H1 (cell line): Measurements from ENCODE around the gene CCDC127. TPM values are rescaled to one million over a fixed set of nuclear protein-coding genes. Genes with fewer than 3 reads are reported as not detected.

Experiments
- CTCF ChIA-PET: fragments of 300-600 bp; sonication (Branson Sonifier 250); formaldehyde crosslinking; loops from one replicate; lab custom pipeline; 2021; ENCODE audit not compliant: partially characterized antibody; lab: Charles Lee
- POLR2A ChIA-PET: fragments of 300-600 bp; sonication (Branson Sonifier 250); formaldehyde crosslinking; loops from one replicate; lab custom pipeline; 2021; ENCODE audit warnings: inconsistent platforms; ENCODE audit not compliant: partially characterized antibody; lab: Charles Lee
- DNase-seq, 2 experiments: peaks; one replicate each; pipeline versions ENCODE4 v3.0.0 to v3.0.0-alpha.2; 2010 to 2022; ENCODE audit warnings: low spot score in 2 of 2, low read depth in 1 of 2, mixed read lengths in 1 of 2
- FAIRE-seq: peaks from 2 replicates; lab custom pipeline; 2011; peaks lifted over from hg19 to GRCh38; lab: Jason Lieb, UNC
- H2AFZ ChIP-seq: 2 replicates; pipeline ENCODE4 v1.8.1; 2012; ENCODE audit warnings: low read length, inconsistent platforms
- H2AK5ac ChIP-seq: 2 replicates; pipeline ENCODE4 v1.6.1; 2013; ENCODE audit warnings: low read depth, low read length
- H2BK120ac ChIP-seq: replicated peaks from 2 replicates; pipeline ENCODE3; 2013; ENCODE audit warnings: low read depth, low read length, inconsistent platforms
- H2BK12ac ChIP-seq: 2 replicates; pipeline ENCODE4 v1.6.1; 2013; ENCODE audit warnings: low read depth, low read length
- H2BK15ac ChIP-seq: 2 replicates; pipeline ENCODE4 v1.6.1; 2013; ENCODE audit warnings: low read length
- H2BK20ac ChIP-seq: 2 replicates; pipeline ENCODE4 v1.6.1; 2013; ENCODE audit warnings: low read length
- H2BK5ac ChIP-seq: 2 replicates; pipeline ENCODE4 v1.6.1; 2013; ENCODE audit warnings: low read depth, low read length
- H3K14ac ChIP-seq: 2 replicates; pipeline ENCODE4 v1.6.1; 2013; ENCODE audit warnings: inconsistent platforms; ENCODE audit not compliant: insufficient read length
- H3K18ac ChIP-seq: 2 replicates; pipeline ENCODE4 v1.6.1; 2013; ENCODE audit warnings: low read length; ENCODE audit errors: extremely low read depth
- H3K23ac ChIP-seq: 2 replicates; pipeline ENCODE4 v1.6.1; 2013; ENCODE audit warnings: inconsistent platforms; ENCODE audit not compliant: insufficient read length
- H3K23me2 ChIP-seq: 2 replicates; pipeline ENCODE4 v1.6.1; 2013; ENCODE audit warnings: low read depth, low read length
- H3K27ac ChIP-seq: 2 replicates; pipeline ENCODE4 v1.6.1; 2011; ENCODE audit warnings: low read depth, low read length, inconsistent platforms
- H3K27me3 ChIP-seq, 4 experiments: replicated peaks in 1 of 4; 1 replicate in 1 of 4; 2 replicates in 3 of 4; pipeline versions ENCODE4 v1.6.1 to v1.8.1; 2011 to 2013; ENCODE audit warnings: low read length in 3 of 4, mild to moderate bottlenecking in 3 of 4, inconsistent platforms in 2 of 4, mixed read lengths in 2 of 4, moderate library complexity in 1 of 4; ENCODE audit not compliant: control insufficient read depth in 3 of 4, insufficient read depth in 3 of 4; ENCODE audit errors: extremely low read depth in 1 of 4
- H3K36me3 ChIP-seq, 4 experiments: 2 replicates each; pipeline versions ENCODE4 v1.6.1 to v1.8.1; 2011 to 2013; ENCODE audit warnings: mild to moderate bottlenecking in 4 of 4, low read length in 3 of 4, moderate library complexity in 2 of 4, control low read depth in 1 of 4, inconsistent platforms in 1 of 4; ENCODE audit not compliant: insufficient read depth in 4 of 4, control insufficient read depth in 2 of 4
- H3K4ac ChIP-seq: replicated peaks from 2 replicates; pipeline ENCODE3; 2013; ENCODE audit warnings: low read length, low read depth, mixed read lengths, inconsistent platforms; ENCODE audit not compliant: insufficient read length
- H3K4me1 ChIP-seq, 4 experiments: replicated peaks in 1 of 4; 1 replicate in 1 of 4; 2 replicates in 3 of 4; pipeline versions ENCODE4 v1.6.1 to v1.8.1; 2011 to 2013; ENCODE audit warnings: low read length in 3 of 4, inconsistent platforms in 2 of 4, mixed read lengths in 1 of 4; ENCODE audit not compliant: insufficient read depth in 4 of 4, control insufficient read depth in 3 of 4
- H3K4me2 ChIP-seq, 2 experiments: 2 replicates each; pipeline versions ENCODE4 v1.6.1 to v1.8.1; 2011 to 2013; ENCODE audit warnings: low read depth in 2 of 2, low read length in 2 of 2, control low read depth in 1 of 2, inconsistent platforms in 1 of 2, mild to moderate bottlenecking in 1 of 2; ENCODE audit not compliant: insufficient read depth in 1 of 2
- H3K4me3 ChIP-seq, 4 experiments: fragments of 200-600, 300-600 bp in 1 of 4; sonication (generic), shearing (Covaris generic), sonication (Bioruptor Twin) in 1 of 4; 2 replicates each; pipeline versions ENCODE4 v1.5.1 to v1.8.1; 2011 to 2016; ENCODE audit warnings: low read length in 4 of 4, low read depth in 3 of 4, control low read depth in 2 of 4, inconsistent platforms in 2 of 4, mild to moderate bottlenecking in 2 of 4, mixed read lengths in 1 of 4, moderate library complexity in 1 of 4; ENCODE audit not compliant: insufficient read depth in 2 of 4; ENCODE audit errors: extremely low read depth in 1 of 4
- H3K56ac ChIP-seq: replicated peaks from 2 replicates; pipeline ENCODE3; 2013; ENCODE audit warnings: low read depth, mild to moderate bottlenecking, mixed read lengths, low read length, inconsistent platforms; ENCODE audit not compliant: insufficient read length
- H3K79me1 ChIP-seq: 2 replicates; pipeline ENCODE4 v1.6.1; 2013; ENCODE audit warnings: low read depth, low read length, control low read depth
- H3K79me2 ChIP-seq, 2 experiments: 2 replicates each; pipeline versions ENCODE4 v1.6.1 to v1.8.1; 2012 to 2013; ENCODE audit warnings: low read length in 2 of 2, mild to moderate bottlenecking in 2 of 2, inconsistent platforms in 1 of 2; ENCODE audit not compliant: insufficient read depth in 2 of 2, control insufficient read depth in 1 of 2
- H3K9ac ChIP-seq, 4 experiments: replicated peaks in 1 of 4; 1 replicate in 1 of 4; 2 replicates in 3 of 4; pipeline versions ENCODE4 v1.6.1 to v1.8.1; 2011 to 2013; ENCODE audit warnings: low read depth in 3 of 4, low read length in 3 of 4, control low read depth in 2 of 4, mild to moderate bottlenecking in 2 of 4, moderate library complexity in 2 of 4, inconsistent platforms in 1 of 4; ENCODE audit errors: extremely low read depth in 1 of 4
- H3K9me3 ChIP-seq, 2 experiments: 2 replicates each; pipeline versions ENCODE4 v1.6.1 to v1.8.1; 2012 to 2013; ENCODE audit warnings: mild to moderate bottlenecking in 2 of 2, moderate library complexity in 2 of 2, control low read depth in 1 of 2, inconsistent platforms in 1 of 2, low read depth in 1 of 2, low read length in 1 of 2, mixed read lengths in 1 of 2; ENCODE audit not compliant: insufficient read depth in 2 of 2
- H4K20me1 ChIP-seq, 2 experiments: replicated peaks in 1 of 2; 2 replicates each; pipeline versions ENCODE3 to v1.8.1; 2011 to 2013; ENCODE audit warnings: inconsistent platforms in 2 of 2, low read length in 2 of 2, mild to moderate bottlenecking in 1 of 2; ENCODE audit not compliant: insufficient read depth in 2 of 2, control insufficient read depth in 1 of 2
- H4K5ac ChIP-seq: 2 replicates; pipeline ENCODE4 v1.6.1; 2013; ENCODE audit warnings: low read length, low read depth, mixed read lengths, inconsistent platforms; ENCODE audit not compliant: insufficient read length
- H4K8ac ChIP-seq: 2 replicates; pipeline ENCODE4 v1.8.0; 2013; ENCODE audit warnings: mild to moderate bottlenecking, moderate library complexity, low read length, inconsistent platforms; ENCODE audit not compliant: insufficient read depth; ENCODE audit errors: extremely low read depth
- H4K91ac ChIP-seq: replicated peaks from 2 replicates; pipeline ENCODE3; 2013; ENCODE audit warnings: low read length, mixed read lengths, inconsistent platforms; ENCODE audit not compliant: insufficient read length
- CBX8 ChIP-seq: fragments of 300-800, 300-1000 bp; sonication (generic); IDR thresholded peaks from 2 replicates; pipeline ENCODE4 v1.7.1; 2016; ENCODE audit warnings: low read depth, low read length, borderline replicate concordance
- FOSL1 ChIP-seq: IDR thresholded peaks from 2 replicates; pipeline ENCODE4 v1.6.1; 2011; ENCODE audit warnings: mild to moderate bottlenecking, low read depth, low read length, moderate library complexity; ENCODE audit not compliant: insufficient read depth
- POLR2A ChIP-seq, 2 experiments: IDR thresholded peaks; 1 replicate in 1 of 2; 2 replicates in 1 of 2; pipeline ENCODE4 v1.6.1; 2011; ENCODE audit warnings: low read depth in 2 of 2, low read length in 2 of 2, mild to moderate bottlenecking in 2 of 2; ENCODE audit errors: control extremely low read depth in 1 of 2
- SAP30 ChIP-seq: fragments of 300-600 bp; sonication (generic); IDR thresholded peaks from 2 replicates; pipeline ENCODE4 v1.7.1; 2012; ENCODE audit warnings: low read length, moderate library complexity, mild to moderate bottlenecking, inconsistent platforms; ENCODE audit not compliant: insufficient read depth, insufficient replicate concordance
- SIRT6 ChIP-seq: IDR thresholded peaks from one replicate; pipeline ENCODE4 v1.7.1; 2012; ENCODE audit warnings: low read length, inconsistent platforms
- SP1 ChIP-seq: IDR thresholded peaks from 2 replicates; pipeline ENCODE4 v1.6.1; 2011; ENCODE audit warnings: low read depth, low read length
- TEAD4 ChIP-seq: IDR thresholded peaks from 2 replicates; pipeline ENCODE4 v1.6.1; 2012; ENCODE audit warnings: low read depth, low read length, inconsistent platforms, mixed read lengths
- WGBS, 2 experiments: shearing (Covaris generic) in 1 of 2; methylation state at CpG; one replicate each; pipeline versions ENCODE4 v1.1.6 to v1.1.7; 2013 to 2015; ENCODE audit warnings: low lambda C conversion rate in 2 of 2, mixed read lengths in 2 of 2, inconsistent platforms in 1 of 2, low coverage in 1 of 2, missing lambda C conversion rate in 1 of 2; ENCODE audit not compliant: insufficient replicate concordance in 2 of 2, insufficient coverage in 1 of 2, insufficient read length in 1 of 2; ENCODE audit errors: extremely low coverage in 1 of 2, missing lambda C conversion rate in 1 of 2; 5-methylcytosine and 5-hydroxymethylcytosine counted together
- polyA plus RNA-seq, 7 experiments: library from polyadenylated mRNA; depleted of rRNA in 3 of 7; stranded (reverse) in 5 of 7; unstranded in 2 of 7; fragments of >200 nt in 5 of 7; fragments of 200-250 nt in 2 of 7; gene quantifications; 1 replicate in 5 of 7; 2 replicates in 1 of 7; 4 replicates in 1 of 7; pipeline versions ENCODE4 v1.2.1 to v1.2.3, GENCODE V29; 2011 to 2013; ENCODE audit warnings: missing spikeins in 2 of 7, mixed read lengths in 2 of 7
- total RNA-seq: library from RNA; stranded (reverse); fragmentation: NEBNext Ultra II Directional; extraction: Animal tissue kit (Norgen Biotek cat#: 25700); gene quantifications from 2 replicates; pipeline ENCODE4 v1.2.1, GENCODE V29; 2021

Gene CCDC127
- total and polyA plus RNA-seq, 2 of the 8 experiments (the other 6 are each of a cell fraction or from before 2014, with no cell fraction given): 2.9 to 8.0 TPM

- no peak overlapping the region for H4K8ac ChIP-seq
- H3K27ac ChIP-seq: no peak overlapping the region
- H3K36me3 ChIP-seq: peaks cover 9 to 26% (median 13%) of the 10 kb centered on the region in 4 experiments; a peak in 6 of 8 replicates
- no peak for DNase-seq
- no peak overlapping the region for H2AK5ac ChIP-seq
- POLR2A ChIA-PET: no interaction called here
- no peak overlapping the region for H2BK12ac ChIP-seq
- no peaks in the 10 kb centered on the region for H3K27me3 ChIP-seq
- H3K18ac ChIP-seq: no peak overlapping the region
- no peak overlapping the region for H2AFZ ChIP-seq
- no peaks in the 10 kb centered on the region for H3K23me2 ChIP-seq
- H3K4me3 ChIP-seq: no peak overlapping the region
- H2BK5ac ChIP-seq: no peak overlapping the region
- peaks cover 0 to 12% (median 8%) of the 10 kb centered on the region in 4 experiments; a peak in 5 of 7 replicates for H3K4me1 ChIP-seq
- H4K5ac ChIP-seq: no peak overlapping the region
- no peak overlapping the region for H2BK15ac ChIP-seq
- H2BK20ac ChIP-seq: no peak overlapping the region
- CTCF ChIA-PET: interaction anchor here (1.6 kb wide), 1 partner anchor 9 kb away, joined by 5 read pairs; no protein-coding TSS in a partner anchor
- H3K9ac ChIP-seq: no peak overlapping the region
- FAIRE-seq: no peak
- no peak overlapping the region for H3K23ac ChIP-seq
- H3K9me3 ChIP-seq: no peaks in the 10 kb centered on the region
- no peak overlapping the region for H3K56ac ChIP-seq
- TF ChIP-seq SAP30 (no peak), SP1 (no peak), SIRT6 (no peak), FOSL1 (no peak), POLR2A (IDR thresholded peaks at IDR 0.05; ENCODE audit: control extremely low read depth in 1 of 2, low read depth in 2 of 2, low read length in 2 of 2) (no peak), TEAD4 (no peak), CBX8 (no peak)
- H3K4me2 ChIP-seq: no peak overlapping the region
- no peaks in the 10 kb centered on the region for H3K79me2 ChIP-seq
- H2BK120ac ChIP-seq: no peak overlapping the region
- peaks cover 3 to 14% of the 10 kb centered on the region in 2 experiments for H4K20me1 ChIP-seq
- H4K91ac ChIP-seq: no peak overlapping the region
- 89% methylated on average over 7 of the region's 7 CpGs; no CpG with 5 or more reads in 1 of the 2 experiments for WGBS, 2 experiments
- H3K4ac ChIP-seq: no peak overlapping the region
- H3K14ac ChIP-seq: no peak overlapping the region
- H3K79me1 ChIP-seq: no peaks in the 10 kb centered on the region; the same call in 1 of the 2 replicates
Measured at GRCh38 chr5:184471-184870, 33.5 kb downstream of the CCDC127 start.
